Measurements from ENCODE around the gene PLD5.
"Not testable (repeated sequence)": the region's sequence is repeated elsewhere in the genome, so short reads cannot be mapped to it uniquely, and the experiment has no call there.

Gene PLD5

GRCh38 chr1:242401937-242402336 is 122.6 kb downstream of the PLD5 start:
- in situ Hi-C loops (cut with MboI; ENCODE audit: low pct_unique_long_range_greater_than_20kb, low sequenced_read_pairs, unreplicated experiment) = no loop called here
- no peak for TF ChIP-seq CTCF (IDR thresholded peaks at IDR 0.05; ENCODE audit: extremely low read depth, insufficient read depth, missing control alignments)
- DNase-seq (ENCODE audit: low spot score) = no peak

DNA sequence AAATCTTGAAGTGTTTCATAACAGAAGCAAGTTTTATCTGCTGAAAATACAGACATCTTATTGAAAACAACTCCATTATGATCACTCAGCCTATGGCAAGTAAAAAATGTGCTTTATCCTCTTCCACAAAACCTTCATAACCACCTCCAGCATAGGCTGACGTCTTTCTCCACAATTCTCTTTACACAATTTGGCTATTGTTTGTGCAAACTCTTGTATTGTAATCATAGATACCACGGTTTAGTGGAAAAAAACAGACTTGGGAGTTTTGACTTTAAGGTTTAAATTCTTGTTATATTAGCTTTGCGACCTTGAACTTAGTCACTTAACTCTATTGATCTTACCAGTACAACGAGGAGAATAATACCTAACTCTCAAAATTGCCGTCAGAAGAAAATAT is 126.1 kb downstream of the PLD5 start:
- TF ChIP-seq CTCF (IDR thresholded peaks at IDR 0.05; ENCODE audit: extremely low read depth, insufficient read depth, missing control alignments) = no peak
- in situ Hi-C loops (cut with MboI; ENCODE audit: low pct_unique_long_range_greater_than_20kb, low sequenced_read_pairs, unreplicated experiment) = no loop called here
- no peak for DNase-seq (ENCODE audit: low spot score)

DNA sequence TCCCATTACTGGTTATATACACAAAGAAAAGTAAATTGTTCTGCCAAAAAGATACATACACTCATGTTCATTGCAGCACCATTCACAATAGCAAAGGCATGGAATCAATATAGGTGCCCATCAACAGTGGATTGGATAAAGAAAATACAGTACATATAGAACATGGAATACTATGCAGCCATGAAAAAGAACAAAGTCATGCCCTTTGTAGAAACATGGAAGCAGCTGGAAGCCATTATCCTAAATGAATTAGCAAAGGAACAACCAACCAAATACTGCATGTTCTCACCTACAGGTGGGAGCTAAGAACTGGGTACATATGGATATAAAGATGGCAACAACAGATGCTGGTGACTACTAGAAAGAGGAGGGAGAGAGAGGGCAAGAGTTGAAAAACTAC is 132.6 kb downstream of the PLD5 start:
- in situ Hi-C loops (cut with MboI; ENCODE audit: low pct_unique_long_range_greater_than_20kb, low sequenced_read_pairs, unreplicated experiment) = no loop called here
- TF ChIP-seq CTCF (IDR thresholded peaks at IDR 0.05; ENCODE audit: extremely low read depth, insufficient read depth, missing control alignments) = no peak
- no peak for DNase-seq (ENCODE audit: low spot score)

DNA sequence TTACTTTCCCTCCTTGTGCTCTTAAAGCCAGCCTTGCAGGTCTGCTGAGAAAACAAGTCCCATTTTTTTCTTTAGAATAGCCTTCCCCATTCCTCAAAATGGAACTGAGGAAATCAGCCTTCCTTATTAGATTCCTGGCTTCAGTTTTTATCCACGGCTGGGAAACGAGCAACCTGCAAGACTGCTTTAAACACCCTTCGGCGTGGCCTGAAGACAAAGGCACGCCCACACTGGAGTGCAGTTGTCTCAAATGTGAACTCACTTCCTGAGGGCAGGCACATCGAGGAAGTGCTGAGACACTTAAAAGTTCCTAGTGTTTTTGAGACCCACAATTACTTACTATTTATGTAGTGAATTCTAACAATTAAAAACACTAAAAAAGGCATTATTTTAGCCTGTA is 148.4 kb downstream of the PLD5 start:
- in situ Hi-C loops (cut with MboI; ENCODE audit: low pct_unique_long_range_greater_than_20kb, low sequenced_read_pairs, unreplicated experiment); DNase-seq (ENCODE audit: low spot score): not testable (repeated sequence)

DNA sequence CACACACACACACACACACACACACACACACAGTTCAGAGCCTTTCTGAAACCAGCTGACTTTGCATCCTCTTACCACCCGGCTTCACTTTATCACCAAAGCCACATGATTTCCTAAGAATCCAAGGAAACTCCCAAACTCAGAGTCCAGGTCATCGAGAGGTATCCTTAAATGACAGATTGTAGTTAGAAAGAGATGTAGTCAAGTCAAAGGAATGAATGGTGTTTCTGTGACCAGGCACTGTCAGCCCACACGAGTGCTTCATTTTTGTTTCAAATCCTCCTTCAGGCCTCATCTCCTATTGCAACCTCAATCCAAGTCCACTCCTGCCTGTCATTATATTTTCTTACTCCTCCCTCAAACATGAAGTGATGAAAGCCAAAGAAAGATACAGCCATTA is 174.1 kb downstream of the PLD5 start:
- DNase-seq (ENCODE audit: low spot score); in situ Hi-C loops (cut with MboI; ENCODE audit: low pct_unique_long_range_greater_than_20kb, low sequenced_read_pairs, unreplicated experiment): not testable (repeated sequence)

DNA sequence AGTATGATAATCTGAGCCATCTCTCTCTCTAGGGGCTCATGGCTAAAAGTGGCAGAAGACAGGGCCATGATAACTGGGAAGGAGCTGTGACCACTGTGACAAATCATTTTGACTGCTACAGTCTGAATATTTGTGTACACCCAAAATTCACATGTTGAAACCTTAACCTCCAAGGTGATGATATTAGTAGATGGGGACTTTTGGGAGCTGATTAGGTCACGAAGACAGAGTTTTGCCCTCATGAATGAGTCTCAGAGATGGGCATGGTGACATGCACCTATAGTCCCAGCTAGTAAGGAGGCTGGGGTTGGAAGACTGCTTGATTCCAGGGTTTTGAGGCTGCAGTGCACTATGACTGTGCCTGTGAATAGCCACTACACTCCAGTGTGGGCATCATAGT is 174.9 kb downstream of the PLD5 start:
- TF ChIP-seq CTCF (IDR thresholded peaks at IDR 0.05; ENCODE audit: extremely low read depth, insufficient read depth, missing control alignments) = no peak
- in situ Hi-C loops (cut with MboI; ENCODE audit: low pct_unique_long_range_greater_than_20kb, low sequenced_read_pairs, unreplicated experiment) = no loop called here
- no peak for DNase-seq (ENCODE audit: low spot score)

GRCh38 chr1:242330865-242331264 is 193.6 kb downstream of the PLD5 start:
- in situ Hi-C loops (cut with MboI; ENCODE audit: low pct_unique_long_range_greater_than_20kb, low sequenced_read_pairs, unreplicated experiment); DNase-seq (ENCODE audit: low spot score): not testable (repeated sequence)

- in situ Hi-C loops (cut with MboI; ENCODE audit: low pct_unique_long_range_greater_than_20kb, low sequenced_read_pairs, unreplicated experiment); DNase-seq (ENCODE audit: low spot score): not testable (repeated sequence)
Measured at GRCh38 chr1:242327381-242327780, 197.1 kb downstream of the PLD5 start.

GRCh38 chr1:242321981-242322380 is 202.5 kb downstream of the PLD5 start:
- DNase-seq (ENCODE audit: low spot score); in situ Hi-C loops (cut with MboI; ENCODE audit: low pct_unique_long_range_greater_than_20kb, low sequenced_read_pairs, unreplicated experiment): not testable (repeated sequence)

GRCh38 chr1:242318140-242318539 is 206.4 kb downstream of the PLD5 start:
- DNase-seq (ENCODE audit: low spot score) = no peak
- in situ Hi-C loops (cut with MboI; ENCODE audit: low pct_unique_long_range_greater_than_20kb, low sequenced_read_pairs, unreplicated experiment) = no loop called here
- no peak for TF ChIP-seq CTCF (IDR thresholded peaks at IDR 0.05; ENCODE audit: extremely low read depth, insufficient read depth, missing control alignments)

DNA sequence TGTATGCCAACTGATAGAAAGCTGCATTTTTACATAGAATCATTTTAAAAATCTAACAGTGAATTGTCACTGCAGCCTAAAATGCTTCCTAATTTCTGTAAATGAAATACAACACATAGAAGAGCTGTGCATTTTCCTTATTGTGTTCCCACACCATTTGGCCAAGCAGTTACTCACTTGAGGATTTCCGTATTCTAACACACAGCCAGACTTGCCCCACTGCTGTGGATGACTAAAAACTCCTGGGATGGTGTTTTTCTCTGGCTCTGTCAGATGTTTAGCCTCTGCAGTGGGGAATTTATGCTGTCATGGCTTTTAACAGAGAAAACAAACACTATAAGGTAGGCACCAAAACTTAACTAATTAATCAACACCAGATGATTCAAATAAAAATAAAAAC is 209.6 kb downstream of the PLD5 start:
- DNase-seq (ENCODE audit: low spot score); in situ Hi-C loops (cut with MboI; ENCODE audit: low pct_unique_long_range_greater_than_20kb, low sequenced_read_pairs, unreplicated experiment): not testable (repeated sequence)

- DNase-seq (ENCODE audit: low spot score); in situ Hi-C loops (cut with MboI; ENCODE audit: low pct_unique_long_range_greater_than_20kb, low sequenced_read_pairs, unreplicated experiment): not testable (repeated sequence)
Measured at GRCh38 chr1:242314085-242314649, 210.3 kb downstream of the PLD5 start.

DNA sequence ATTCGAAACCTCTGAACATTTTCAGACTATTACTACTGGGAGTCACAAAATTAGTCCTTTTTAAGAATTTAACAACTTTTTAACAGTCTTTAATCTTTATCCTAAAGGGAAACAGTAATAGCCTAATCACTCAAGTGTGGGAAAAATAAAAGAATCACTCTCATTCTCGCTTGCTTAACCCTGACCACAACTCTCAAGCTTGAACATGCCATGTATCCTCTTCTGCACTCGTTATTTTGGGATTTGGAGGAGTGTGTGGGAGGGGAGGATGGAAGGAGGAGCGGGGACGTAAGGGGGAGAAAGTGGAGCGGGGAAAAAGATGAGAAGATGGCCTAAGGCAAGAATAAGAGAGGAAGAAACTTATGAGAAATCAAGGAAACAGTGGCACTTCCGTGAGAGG is 215.8 kb downstream of the PLD5 start:
- DNase-seq (ENCODE audit: low spot score); in situ Hi-C loops (cut with MboI; ENCODE audit: low pct_unique_long_range_greater_than_20kb, low sequenced_read_pairs, unreplicated experiment): not testable (repeated sequence)

Measured in GM13977 (cell line).